Transverse colon (tissue), 4 donors: Measurements from ENCODE around the gene UNC13A. TPM values are rescaled to one million over a fixed set of nuclear protein-coding genes. Genes with fewer than 3 reads are reported as not detected.

Experiments used
- DNase-seq: peaks from one replicate; pipeline ENCODE4 v3.0.0-alpha.2; 2019
- H3K27ac ChIP-seq, 4 donors: fragments of 200-600 bp; sonication (generic); 2 replicates each; pipeline ENCODE4 v1.5.1; 2016 to 2018; ENCODE audit warnings: inconsistent platforms in 4 of 4
- H3K27me3 ChIP-seq: fragments of 200-600 bp; sonication (generic); 2 replicates; pipeline ENCODE4 v1.5.1; 2017; ENCODE audit warnings: inconsistent platforms
- H3K36me3 ChIP-seq, 4 donors: fragments of 200-600 bp; sonication (generic); 2 replicates each; pipeline ENCODE4 v1.5.1; 2017 to 2019; ENCODE audit warnings: inconsistent platforms in 4 of 4
- H3K4me1 ChIP-seq, 4 donors: fragments of 200-600 bp; sonication (generic); 2 replicates each; pipeline ENCODE4 v1.5.1; 2017 to 2020; ENCODE audit warnings: inconsistent platforms in 4 of 4
- H3K4me3 ChIP-seq, 4 donors: fragments of 200-600 bp; sonication (generic); 1 replicate in 1 of 4; 2 replicates in 3 of 4; pipeline versions ENCODE4 v1.5.1 to v1.6.1; 2017 to 2019; ENCODE audit warnings: inconsistent platforms in 4 of 4
- H3K9me3 ChIP-seq, 2 donors: fragments of 200-600 bp; sonication (generic); 2 replicates each; pipeline ENCODE4 v1.5.1; 2017 to 2019; ENCODE audit warnings: inconsistent platforms in 2 of 2
- EP300 ChIP-seq: sonication (generic); formaldehyde crosslinking; IDR thresholded peaks from one replicate; pipeline ENCODE4 v1.6.1; 2017; ENCODE audit warnings: antibody characterized with exemption, low read depth
- POLR2A ChIP-seq: fragments of 450-650 bp; IDR thresholded peaks from one replicate; pipeline ENCODE4 v1.6.1; 2016; ENCODE audit warnings: antibody characterized with exemption, mild to moderate bottlenecking, moderate library complexity
- POLR2AphosphoS5 ChIP-seq, 3 donors: sonication (generic); formaldehyde crosslinking; IDR thresholded peaks; one replicate each; pipeline ENCODE4 v1.6.1; 2016; ENCODE audit warnings: antibody characterized with exemption in 3 of 3
- WGBS, 2 donors: methylation state at CpG; one replicate each; pipeline ENCODE4 v1.1.5; 2018; ENCODE audit warnings: low coverage in 1 of 2; 5-methylcytosine and 5-hydroxymethylcytosine counted together
- in situ Hi-C, 4 donors: fragments of 200-750 bp; cut with MboI; loops; one replicate each; pipeline versions ENCODE4 v1.15.0 to v1.15.1; 2017; ENCODE audit warnings: low sequenced_read_pairs in 3 of 4, low pct_ligation_motif_present in 1 of 4, low pct_unique_long_range_greater_than_20kb in 1 of 4
- intact Hi-C: fragments of 100-400 bp; cut with DNase I; formaldehyde crosslinking; loops from one replicate; pipeline ENCODE4 v1.15.1; 2023; ENCODE audit warnings: low total_unique reads
- total RNA-seq, 4 donors: library from RNA; depleted of rRNA; stranded (reverse); fragments of >200 nt; gene quantifications; one replicate each; pipeline ENCODE4 v1.1.0, GENCODE V29; 2016
- TF ChIP-seq, protein P1 (sequence below), 5 experiments: fragments of 200-600 bp in 3 of 5; fragments of 450-650 bp in 2 of 5; sonication (generic) in 3 of 5; IDR thresholded peaks; 1 replicate in 2 of 5; 2 replicates in 3 of 5; pipeline ENCODE4 v1.5.1; 2016 to 2017; ENCODE audit warnings: antibody characterized with exemption in 5 of 5, inconsistent platforms in 3 of 5, mild to moderate bottlenecking in 2 of 5, moderate library complexity in 1 of 5

UNC13A gene
- total RNA-seq, 4 donors from 2014 or later = under 0.01 to 1.9 (median 0.30) TPM

DNA sequence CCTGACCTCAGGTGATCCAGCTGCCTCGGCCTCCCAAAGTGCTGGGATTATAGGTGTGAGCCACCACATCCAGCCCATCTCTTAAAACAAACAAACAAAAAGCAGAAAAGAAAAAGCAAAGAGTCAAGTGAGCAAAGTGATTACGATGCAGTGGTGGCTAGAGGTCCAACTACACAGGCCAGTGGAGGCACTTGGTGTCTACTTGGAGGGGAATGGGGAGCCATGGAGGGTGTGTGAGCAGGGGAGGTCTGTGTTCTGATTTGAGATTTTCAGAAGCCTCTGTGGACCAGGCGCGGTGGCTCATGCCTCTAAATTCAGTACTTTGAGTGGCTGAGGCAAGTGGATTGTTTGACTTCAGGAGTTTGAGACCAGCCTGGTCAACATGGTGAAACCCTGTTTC, 126.1 kb downstream of the UNC13A start:
- TF ChIP-seq, protein P1, sequence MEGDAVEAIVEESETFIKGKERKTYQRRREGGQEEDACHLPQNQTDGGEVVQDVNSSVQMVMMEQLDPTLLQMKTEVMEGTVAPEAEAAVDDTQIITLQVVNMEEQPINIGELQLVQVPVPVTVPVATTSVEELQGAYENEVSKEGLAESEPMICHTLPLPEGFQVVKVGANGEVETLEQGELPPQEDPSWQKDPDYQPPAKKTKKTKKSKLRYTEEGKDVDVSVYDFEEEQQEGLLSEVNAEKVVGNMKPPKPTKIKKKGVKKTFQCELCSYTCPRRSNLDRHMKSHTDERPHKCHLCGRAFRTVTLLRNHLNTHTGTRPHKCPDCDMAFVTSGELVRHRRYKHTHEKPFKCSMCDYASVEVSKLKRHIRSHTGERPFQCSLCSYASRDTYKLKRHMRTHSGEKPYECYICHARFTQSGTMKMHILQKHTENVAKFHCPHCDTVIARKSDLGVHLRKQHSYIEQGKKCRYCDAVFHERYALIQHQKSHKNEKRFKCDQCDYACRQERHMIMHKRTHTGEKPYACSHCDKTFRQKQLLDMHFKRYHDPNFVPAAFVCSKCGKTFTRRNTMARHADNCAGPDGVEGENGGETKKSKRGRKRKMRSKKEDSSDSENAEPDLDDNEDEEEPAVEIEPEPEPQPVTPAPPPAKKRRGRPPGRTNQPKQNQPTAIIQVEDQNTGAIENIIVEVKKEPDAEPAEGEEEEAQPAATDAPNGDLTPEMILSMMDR (IDR thresholded peaks at IDR 0.05) = no peak
- 92 to 100% methylated on average over 1 to 4 of the region's 4 CpGs for WGBS, 2 donors
- no peaks in the 10 kb centered on the region for H3K9me3 ChIP-seq
- in situ Hi-C loops = no loop called here
- no peaks in the 10 kb centered on the region for H3K27me3 ChIP-seq
- peaks cover 0 to 11% (median 0%) of the 10 kb centered on the region in 4 donors for H3K4me1 ChIP-seq
- DNase-seq = no peak
- peak overlapping the region in 2 of 4 donors; percentile 7 to 32 for H3K27ac ChIP-seq
- intact Hi-C loops = no loop called here
- peaks cover 0 to 30% (median 5%) of the 10 kb centered on the region in 4 donors for H3K36me3 ChIP-seq
- no peak overlapping the region for H3K4me3 ChIP-seq

DNA sequence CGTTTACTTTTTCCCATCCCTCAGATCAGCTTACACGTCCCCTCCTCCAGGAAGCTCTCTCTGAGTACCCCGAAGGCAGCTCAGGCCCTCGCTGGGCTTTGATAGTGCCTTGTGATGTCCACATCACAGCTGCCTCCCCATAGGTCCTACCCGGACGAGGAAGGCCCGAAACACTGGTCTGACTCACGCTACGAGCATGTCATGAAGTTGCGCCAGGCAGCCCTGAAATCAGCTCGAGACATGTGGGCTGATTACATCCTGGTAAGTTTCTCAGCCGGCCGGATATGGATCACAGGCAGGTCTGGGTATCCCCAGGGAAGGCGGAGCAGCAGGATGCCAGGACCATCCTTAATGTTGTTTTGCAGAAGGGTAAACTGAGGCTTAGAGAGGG, 128.0 kb downstream of the UNC13A start:
- Histone ChIP-seq H3K36me3 (peaks cover 0 to 15% (median 4%) of the 10 kb centered on the region in 4 donors), H3K4me1 (peaks cover 7 to 22% (median 9%) of the 10 kb centered on the region in 4 donors), H3K9me3 (no peaks in the 10 kb centered on the region), H3K27ac (peak overlapping the region; percentile 16 to 37 (median 29)), H3K4me3 (no peak overlapping the region), H3K27me3 (no peaks in the 10 kb centered on the region)
- DNase-seq = no peak
- TF ChIP-seq EP300 (no peak), POLR2AphosphoS5 (IDR thresholded peaks at IDR 0.05) (no peak), POLR2A (no peak)
- TF ChIP-seq, protein P1 (IDR thresholded peaks at IDR 0.05) = no peak
- WGBS, 2 donors = 80 to 92% methylated on average over 2 to 14 of the region's 14 CpGs
- intact Hi-C loops = no loop called here
- in situ Hi-C loops = no loop called here

- H3K4me3 ChIP-seq = no peak overlapping the region
- 94 to 96% methylated on average over 4 to 9 of the region's 9 CpGs for WGBS, 2 donors
- DNase-seq = no peak
- TF ChIP-seq POLR2A = no peak
- no peak for TF ChIP-seq POLR2AphosphoS5 (IDR thresholded peaks at IDR 0.05)
- TF ChIP-seq, protein P1 (IDR thresholded peaks at IDR 0.05) = no peak
- TF ChIP-seq EP300 = no peak
- H3K9me3 ChIP-seq = no peaks in the 10 kb centered on the region
- in situ Hi-C loops (no loop called here), intact Hi-C loops (no loop called here)
- peaks cover 0 to 15% (median 4%) of the 10 kb centered on the region in 4 donors for H3K36me3 ChIP-seq
- no peaks in the 10 kb centered on the region for H3K27me3 ChIP-seq
- H3K27ac ChIP-seq = peak overlapping the region in 3 of 4 donors; percentile 86 to 94 (median 89)
- H3K4me1 ChIP-seq = peaks cover 8 to 27% (median 12%) of the 10 kb centered on the region in 4 donors
Measured at GRCh38 chr19:17557466-17557865, 130.7 kb downstream of the UNC13A start.

- DNase-seq = no peak
- TF ChIP-seq EP300 = no peak
- TF ChIP-seq, protein P1 (IDR thresholded peaks at IDR 0.05) = no peak
- Histone ChIP-seq H3K27me3 (no peaks in the 10 kb centered on the region), H3K27ac (peak overlapping the region; percentile 86 to 94 (median 88)), H3K4me1 (peaks cover 8 to 27% (median 12%) of the 10 kb centered on the region in 4 donors), H3K9me3 (no peaks in the 10 kb centered on the region), H3K36me3 (peaks cover 0 to 12% (median 4%) of the 10 kb centered on the region in 4 donors), H3K4me3 (peak overlapping the region in 3 of 4 donors; percentile 68 to 94 (median 79))
- in situ Hi-C loops = no loop called here
- intact Hi-C loops = no loop called here
- WGBS, 2 donors = 77 to 80% methylated on average over 5 to 7 of the region's 7 CpGs
Measured at GRCh38 chr19:17556995-17557394, 131.2 kb downstream of the UNC13A start.
